HG03378 (cell line): ENCODE results near the gene PCDH19.
A peak's percentile ranks its signal among the peaks of the same experiment; 100 is the strongest.
"Not testable (repeated sequence)": the region's sequence is repeated elsewhere in the genome, so short reads cannot be mapped to it uniquely, and the experiment has no call there.

Experiments
- ATAC-seq: cut with Tn5 transposase; IDR thresholded peaks from one replicate; pipeline ENCODE4 v1.9.1; 2021; ENCODE audit warnings: mild to moderate bottlenecking, moderate library complexity; ENCODE audit not compliant: unreplicated experiment

Gene PCDH19

DNA sequence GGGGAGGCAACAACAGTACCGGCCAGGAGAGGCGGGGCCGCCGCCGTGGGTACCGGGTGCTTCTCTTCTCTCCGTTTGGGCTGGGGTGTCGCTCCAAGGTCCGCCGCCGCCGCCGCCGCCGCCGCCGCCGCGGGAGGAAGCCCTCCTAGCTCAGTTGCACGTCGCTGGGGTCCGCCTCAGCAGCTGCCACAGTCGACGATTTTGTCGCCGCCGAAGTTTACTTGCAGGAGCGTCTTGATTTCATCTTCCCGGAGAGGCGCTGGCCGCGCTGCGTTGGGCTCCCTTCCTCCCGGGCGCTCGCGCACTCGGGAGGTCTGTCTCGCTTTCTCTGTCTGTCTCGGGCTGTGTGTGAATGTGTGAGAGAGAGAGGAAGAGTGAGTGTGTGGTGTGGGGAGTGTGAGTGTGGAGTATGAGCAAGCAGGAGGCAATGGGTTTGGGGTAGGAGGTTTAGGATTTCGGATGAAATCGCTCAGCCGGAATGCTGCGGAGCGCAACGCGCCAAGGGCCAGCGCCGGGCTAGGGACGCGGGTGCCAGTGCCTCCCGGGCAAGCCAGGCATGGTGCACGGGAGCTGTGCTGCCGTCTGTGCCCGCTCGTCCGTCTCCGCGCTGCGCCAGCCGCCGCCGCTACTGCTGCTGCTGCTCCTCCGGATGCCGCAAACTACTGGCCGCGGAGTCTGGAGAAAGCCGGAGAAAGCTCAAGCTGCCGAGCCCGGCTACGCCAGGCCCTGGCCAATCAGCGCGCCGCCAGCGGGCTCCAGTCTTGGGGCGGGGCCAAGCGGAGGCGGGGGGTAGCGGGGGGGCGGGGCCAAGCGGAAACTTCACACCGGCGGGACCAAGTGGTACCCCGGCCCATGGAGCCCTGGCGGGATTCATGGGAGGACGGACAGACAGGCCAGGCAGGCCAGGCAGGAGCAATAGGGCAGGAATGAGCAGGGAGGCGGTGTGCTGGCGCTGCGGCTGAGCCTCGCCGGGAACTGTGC, at the start of gene PCDH19:
PCDH19 (minus strand) TSS at position 664 of the 981 bp plus-strand sequence. CDS start 1,676 bp downstream, outside the sequence.
- ATAC-seq: no peak

- no peak for ATAC-seq
Measured at GRCh38 chrX:100449696-100450608, 39.9 kb upstream of the PCDH19 start.

DNA sequence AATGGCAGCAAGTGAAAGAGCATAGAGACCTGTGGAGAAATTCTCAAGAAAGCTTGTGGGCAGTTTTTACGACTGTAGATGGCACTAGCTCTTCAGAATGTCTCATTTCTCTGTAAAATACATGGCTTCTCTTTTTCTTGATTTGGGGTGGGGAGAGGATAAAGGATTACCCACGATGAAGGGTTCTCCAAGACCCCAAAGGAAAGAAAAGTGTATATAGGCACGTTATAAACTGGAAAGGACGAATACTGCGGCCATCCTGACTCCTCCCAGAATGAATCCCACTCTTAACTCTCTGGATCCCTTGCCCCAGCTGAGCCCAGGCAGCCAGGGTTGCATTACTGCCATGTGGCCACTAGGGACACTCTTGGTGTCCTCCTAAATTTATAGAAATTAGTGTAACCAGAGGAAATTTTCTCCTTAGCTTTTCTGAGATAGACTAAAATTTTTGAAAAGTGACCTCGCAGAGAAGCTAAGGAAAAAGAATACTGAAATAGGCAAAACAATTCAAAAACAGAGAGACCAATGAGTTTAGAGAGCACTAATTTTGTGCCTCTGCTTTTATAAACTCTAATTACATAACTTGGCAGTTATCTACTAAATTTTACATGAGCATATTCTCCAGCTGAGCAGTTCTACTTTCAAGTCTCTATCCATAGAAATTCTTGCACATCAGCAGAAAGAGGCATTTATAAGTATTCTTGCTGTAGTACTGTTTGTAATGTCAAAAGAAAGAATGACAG, 37.8 kb upstream of the PCDH19 start:
- no peak for ATAC-seq

GRCh38 chrX:100445593-100445992, 35.5 kb upstream of the PCDH19 start:
- ATAC-seq: no peak

DNA sequence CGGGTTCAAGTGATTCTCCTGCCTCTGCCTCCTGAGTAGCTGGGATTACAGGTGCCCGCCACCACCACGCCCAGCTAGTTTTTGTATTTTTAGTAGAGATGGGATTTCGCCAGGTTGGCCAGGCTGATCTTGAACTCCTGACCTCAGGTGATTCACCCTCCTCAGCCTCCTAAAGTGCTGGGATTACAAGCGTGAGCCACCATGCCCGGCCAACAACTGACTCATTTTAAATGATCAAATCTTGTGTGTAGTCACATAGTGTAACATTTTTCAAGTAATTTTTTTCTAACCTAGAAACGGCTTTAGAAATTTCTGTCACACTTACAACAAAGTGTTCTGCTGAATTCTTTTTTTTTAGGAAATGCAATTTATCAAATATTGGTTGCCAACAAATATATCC, 31.2 kb upstream of the PCDH19 start:
- not testable (repeated sequence) for ATAC-seq

DNA sequence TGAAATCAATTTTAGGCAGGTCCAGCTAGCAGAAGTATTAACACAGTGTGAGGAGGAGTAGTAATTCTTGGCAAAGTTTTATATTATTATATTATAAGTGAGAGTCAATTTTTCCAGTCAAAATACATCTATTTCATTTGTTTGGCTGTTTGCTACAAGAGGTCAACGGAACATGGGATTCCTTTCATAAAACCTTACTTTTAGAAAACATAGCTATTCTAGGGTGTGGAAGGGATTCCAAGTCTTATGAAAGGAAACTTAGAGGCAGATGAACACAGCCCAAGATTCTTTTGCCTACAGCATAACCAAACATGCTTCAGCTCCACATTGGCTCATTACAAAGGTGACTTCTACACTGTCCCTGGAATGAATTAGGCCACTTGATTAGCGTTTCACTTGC, 29.9 kb upstream of the PCDH19 start:
- ATAC-seq: no peak

- no peak for ATAC-seq
Measured at GRCh38 chrX:100435726-100436125, 25.7 kb upstream of the PCDH19 start.

GRCh38 chrX:100424012-100424411, 13.9 kb upstream of the PCDH19 start:
- no peak for ATAC-seq

DNA sequence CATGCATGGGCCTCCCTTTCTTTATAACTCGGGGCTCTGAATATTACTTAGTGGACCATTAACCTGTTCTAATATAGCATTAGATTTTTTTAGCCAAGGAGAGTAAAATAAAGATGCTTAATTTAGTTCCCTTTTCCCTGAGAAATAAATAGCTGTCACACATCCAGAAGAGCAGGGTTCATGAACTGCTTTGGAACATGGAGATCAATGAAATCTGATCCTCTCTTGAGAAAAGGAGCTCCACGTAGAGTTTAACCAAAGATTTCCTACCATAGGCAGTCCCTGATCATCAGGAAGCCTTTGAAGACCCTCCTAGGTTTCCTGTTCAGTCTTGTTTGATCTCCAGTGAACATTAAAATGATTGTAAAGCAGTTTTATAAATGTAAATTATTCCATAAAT, 8.5 kb upstream of the PCDH19 start:
- ATAC-seq: no peak

DNA sequence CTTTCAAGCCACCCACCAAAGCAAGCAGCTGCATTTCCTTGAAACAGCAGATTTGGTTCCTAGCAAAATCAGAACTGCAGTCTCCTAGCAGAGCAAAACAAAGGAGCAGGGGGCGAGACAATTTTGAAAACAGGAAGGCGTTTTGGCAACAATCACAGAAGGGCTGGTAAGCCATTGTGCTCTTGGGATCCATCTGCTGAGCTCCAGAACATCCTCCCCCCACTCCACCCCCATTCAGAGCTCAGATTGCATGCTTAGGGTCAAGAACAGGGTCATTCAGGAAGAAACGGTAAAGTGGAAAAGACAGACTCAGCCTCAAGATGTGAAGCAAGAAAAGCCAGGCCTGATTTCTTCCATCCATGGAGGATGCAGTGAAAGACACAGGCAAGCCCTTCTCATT, 7.6 kb upstream of the PCDH19 start:
- no peak for ATAC-seq

DNA sequence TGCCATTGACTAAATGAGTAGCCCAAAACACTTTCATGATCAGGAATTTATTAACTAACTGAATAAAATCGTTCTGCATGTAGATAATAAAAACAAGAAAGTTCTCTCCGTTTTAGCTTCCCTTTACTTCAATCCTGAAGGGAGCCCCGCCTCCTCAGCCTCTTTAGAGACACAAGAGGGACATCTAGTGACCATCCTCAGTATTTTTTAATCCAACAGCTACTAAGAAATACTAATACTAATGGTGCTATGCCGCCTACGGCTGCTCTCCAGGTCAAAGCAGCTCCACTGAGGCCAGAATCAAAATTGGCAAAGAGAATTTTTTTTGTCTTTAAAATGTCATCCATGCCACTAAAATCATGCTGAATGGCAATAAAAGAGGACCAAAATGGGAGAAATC, 3.2 kb upstream of the PCDH19 start:
- ATAC-seq: peak; percentile 92

DNA sequence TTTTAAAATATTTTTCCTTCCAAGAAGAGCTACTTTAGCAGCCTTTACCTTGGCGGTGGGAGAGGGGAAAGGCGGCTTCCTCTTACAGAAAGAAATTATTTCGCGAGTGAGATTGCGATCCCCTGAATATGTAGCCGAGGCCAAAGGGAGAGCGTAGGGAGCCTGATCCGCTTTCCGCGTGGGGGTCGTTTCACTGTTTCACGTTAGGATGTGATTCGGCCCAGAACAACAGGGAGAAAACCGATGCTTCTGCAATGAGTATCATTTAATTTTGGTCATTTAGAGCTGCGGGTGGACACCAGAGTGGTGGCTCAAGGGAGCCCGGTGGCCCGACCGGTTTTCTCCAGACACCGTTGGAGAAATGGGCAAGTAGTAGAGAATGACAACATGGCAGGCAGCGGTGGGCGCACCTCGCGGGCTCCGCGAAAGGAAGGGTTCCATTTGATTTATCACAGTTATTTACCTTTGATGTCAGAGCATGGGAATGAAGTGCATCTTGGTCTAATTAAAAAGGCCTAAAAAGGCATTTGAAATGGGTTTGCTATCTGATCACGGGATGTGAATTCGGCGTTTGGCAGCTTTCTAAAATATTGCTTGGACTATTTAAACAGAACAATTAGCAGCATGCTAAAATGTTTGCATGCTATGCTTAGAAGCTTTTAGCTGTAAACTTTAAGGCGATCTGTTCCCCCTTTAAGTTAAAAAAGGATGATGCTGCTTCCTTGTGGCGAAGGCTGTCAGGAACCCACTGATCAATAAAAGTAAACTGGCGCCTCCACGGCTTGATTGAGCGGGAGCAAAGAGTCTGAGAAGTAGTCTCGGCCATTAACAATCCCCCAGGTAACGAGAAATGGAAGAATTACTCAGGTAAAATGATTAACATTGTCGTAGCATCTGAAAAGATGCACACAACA, 2.0 kb upstream of the PCDH19 start:
- ATAC-seq: no peak

- ATAC-seq: no peak
Measured at GRCh38 chrX:100410901-100411801, 1.1 kb upstream of the PCDH19 start.

- no peak for ATAC-seq
Measured at GRCh38 chrX:100408713-100409609, 1.1 kb downstream of the PCDH19 start.

- ATAC-seq: no peak
Measured at GRCh38 chrX:100407784-100408712, 2.0 kb downstream of the PCDH19 start.

GRCh38 chrX:100407147-100407783, 2.8 kb downstream of the PCDH19 start:
- ATAC-seq: no peak
